NCI-H69 (cell line): Measurements from ENCODE around the gene ACTRT2.

ENCODE experiments used
- DNase-seq: peaks from one replicate; lab custom pipeline; 2025; lab: John Stamatoyannopoulos, UW

ACTRT2 gene

GRCh38 chr1:3069491-3070308, 48.4 kb downstream of the ACTRT2 start:
- DNase-seq, result no peak

GRCh38 chr1:3070309-3070643, 49.0 kb downstream of the ACTRT2 start:
- DNase-seq, result no peak

GRCh38 chr1:3070644-3071564, 49.6 kb downstream of the ACTRT2 start:
- no peak for DNase-seq

GRCh38 chr1:3071565-3072390, 50.5 kb downstream of the ACTRT2 start:
- DNase-seq, result no peak
